Smooth muscle cell (in vitro differentiated cells): Measurements from ENCODE around the gene USP36. TPM values are rescaled to one million over a fixed set of nuclear protein-coding genes. Genes with fewer than 3 reads are reported as not detected.

Source experiments
- DNase-seq: peaks from one replicate; lab custom pipeline; 2025; ENCODE audit not compliant: unreplicated experiment; lab: John Stamatoyannopoulos, UW
- H2AFZ ChIP-seq: fragments of 200-600 bp; sonication (generic); 2 replicates; pipeline ENCODE4 v1.6.0; 2016; ENCODE audit warnings: antibody characterized with exemption, low read depth, mild to moderate bottlenecking
- H3F3A ChIP-seq: fragments of 200-600 bp; sonication (generic); 2 replicates; pipeline ENCODE4 v1.6.0; 2017; ENCODE audit warnings: antibody characterized with exemption, low read depth
- H3K27ac ChIP-seq: fragments of 200-600 bp; sonication (generic); 2 replicates; pipeline ENCODE4 v1.5.1; 2016; ENCODE audit warnings: low read depth, mild to moderate bottlenecking
- H3K27me3 ChIP-seq: fragments of 200-600 bp; sonication (generic); 2 replicates; pipeline ENCODE4 v1.6.1; 2016; ENCODE audit warnings: low read depth, mild to moderate bottlenecking
- H3K36me3 ChIP-seq: fragments of 200-600 bp; sonication (generic); 2 replicates; pipeline ENCODE4 v1.5.1; 2016; ENCODE audit warnings: low read depth
- H3K4me1 ChIP-seq: fragments of 200-600 bp; sonication (generic); 2 replicates; pipeline ENCODE4 v1.5.1; 2016; ENCODE audit warnings: low read depth
- H3K4me2 ChIP-seq: fragments of 200-600 bp; sonication (generic); 2 replicates; pipeline ENCODE4 v1.6.0; 2016; ENCODE audit warnings: mild to moderate bottlenecking
- H3K4me3 ChIP-seq: fragments of 200-600 bp; sonication (generic); 2 replicates; pipeline ENCODE4 v1.5.1; 2016; ENCODE audit warnings: mild to moderate bottlenecking
- H3K79me2 ChIP-seq: fragments of 200-600 bp; sonication (generic); 2 replicates; pipeline ENCODE4 v1.6.0; 2016; ENCODE audit warnings: low read depth, mild to moderate bottlenecking
- H3K9ac ChIP-seq: fragments of 200-600 bp; sonication (generic); 2 replicates; pipeline ENCODE4 v1.6.0; 2016; ENCODE audit warnings: low read depth
- H3K9me3 ChIP-seq: fragments of 200-600 bp; sonication (generic); replicated peaks from 2 replicates; pipeline ENCODE4 v1.5.1; 2016; ENCODE audit warnings: low read depth
- H4K20me1 ChIP-seq: fragments of 200-600 bp; sonication (generic); 2 replicates; pipeline ENCODE4 v1.6.0; 2016; ENCODE audit warnings: low read depth
- WGBS: methylation state at CpG from one replicate; pipeline ENCODE4 v1.1.7; 2016; ENCODE audit warnings: low lambda C conversion rate; 5-methylcytosine and 5-hydroxymethylcytosine counted together
- polyA plus RNA-seq: library from polyadenylated mRNA; unstranded; fragments of >200 nt; fragmentation: Nextera tagmentation; extraction: Ambion mirVana; gene quantifications from 2 replicates; pipeline ENCODE4 v1.2.1, GENCODE V29; 2016
- total RNA-seq: library from RNA; depleted of rRNA; stranded (reverse); fragments of >200 nt; gene quantifications from 2 replicates; pipeline ENCODE4 v1.2.3, GENCODE V29; 2014
- TF ChIP-seq, protein P1 (sequence below): fragments of 200-600 bp; sonication (generic); IDR thresholded peaks from 2 replicates; pipeline ENCODE4 v1.5.1; 2017; ENCODE audit warnings: borderline replicate concordance, mild to moderate bottlenecking, antibody characterized with exemption; ENCODE audit not compliant: insufficient read depth, poor library complexity, severe bottlenecking

The USP36 gene
- total and polyA plus RNA-seq, 2 experiments from 2014 or later: 17.6 to 29.0 TPM

DNA sequence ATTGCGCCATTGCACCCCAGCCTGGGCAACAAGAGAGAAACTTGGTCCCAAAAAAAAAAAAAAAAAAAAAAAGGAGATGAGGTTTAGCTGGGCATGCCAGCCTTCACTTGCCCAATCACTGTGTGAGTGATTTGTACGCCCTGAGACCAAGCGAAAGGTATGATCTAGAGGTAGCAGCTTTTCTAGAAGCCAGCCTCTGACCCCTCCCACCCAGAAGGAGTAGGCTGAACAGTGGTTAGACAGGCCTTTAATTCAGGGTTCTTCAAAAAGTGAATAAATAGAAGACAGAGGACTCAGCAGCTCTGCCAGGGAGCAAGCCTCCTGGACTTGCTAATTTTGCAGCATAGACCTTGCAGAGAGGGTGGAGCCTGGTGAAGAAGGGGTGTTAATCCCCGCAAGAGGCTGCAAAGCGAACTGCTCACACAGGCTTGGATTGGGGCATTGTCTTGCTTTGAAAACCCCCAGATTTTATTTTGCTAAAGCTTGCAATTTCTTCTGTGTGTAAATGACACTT, 51.4 kb downstream of the USP36 start:
- Histone ChIP-seq H3K9ac (no peak overlapping the region), H3K36me3 (no peaks in the 10 kb centered on the region), H3K4me2 (no peak overlapping the region), H3K9me3 (no peaks in the 10 kb centered on the region), H4K20me1 (peaks cover 5% of the 10 kb centered on the region), H3K4me3 (no peak overlapping the region), H2AFZ (no peak overlapping the region), H3K4me1 (peaks cover 10% of the 10 kb centered on the region), H3F3A (peaks cover 8% of the 10 kb centered on the region), H3K27ac (no peak overlapping the region), H3K27me3 (no peaks in the 10 kb centered on the region), H3K79me2 (no peaks in the 10 kb centered on the region)
- DNase-seq: no peak
- WGBS: 95% methylated on average over 5 of the region's 5 CpGs
- TF ChIP-seq, protein P1, sequence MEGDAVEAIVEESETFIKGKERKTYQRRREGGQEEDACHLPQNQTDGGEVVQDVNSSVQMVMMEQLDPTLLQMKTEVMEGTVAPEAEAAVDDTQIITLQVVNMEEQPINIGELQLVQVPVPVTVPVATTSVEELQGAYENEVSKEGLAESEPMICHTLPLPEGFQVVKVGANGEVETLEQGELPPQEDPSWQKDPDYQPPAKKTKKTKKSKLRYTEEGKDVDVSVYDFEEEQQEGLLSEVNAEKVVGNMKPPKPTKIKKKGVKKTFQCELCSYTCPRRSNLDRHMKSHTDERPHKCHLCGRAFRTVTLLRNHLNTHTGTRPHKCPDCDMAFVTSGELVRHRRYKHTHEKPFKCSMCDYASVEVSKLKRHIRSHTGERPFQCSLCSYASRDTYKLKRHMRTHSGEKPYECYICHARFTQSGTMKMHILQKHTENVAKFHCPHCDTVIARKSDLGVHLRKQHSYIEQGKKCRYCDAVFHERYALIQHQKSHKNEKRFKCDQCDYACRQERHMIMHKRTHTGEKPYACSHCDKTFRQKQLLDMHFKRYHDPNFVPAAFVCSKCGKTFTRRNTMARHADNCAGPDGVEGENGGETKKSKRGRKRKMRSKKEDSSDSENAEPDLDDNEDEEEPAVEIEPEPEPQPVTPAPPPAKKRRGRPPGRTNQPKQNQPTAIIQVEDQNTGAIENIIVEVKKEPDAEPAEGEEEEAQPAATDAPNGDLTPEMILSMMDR: no peak

DNA sequence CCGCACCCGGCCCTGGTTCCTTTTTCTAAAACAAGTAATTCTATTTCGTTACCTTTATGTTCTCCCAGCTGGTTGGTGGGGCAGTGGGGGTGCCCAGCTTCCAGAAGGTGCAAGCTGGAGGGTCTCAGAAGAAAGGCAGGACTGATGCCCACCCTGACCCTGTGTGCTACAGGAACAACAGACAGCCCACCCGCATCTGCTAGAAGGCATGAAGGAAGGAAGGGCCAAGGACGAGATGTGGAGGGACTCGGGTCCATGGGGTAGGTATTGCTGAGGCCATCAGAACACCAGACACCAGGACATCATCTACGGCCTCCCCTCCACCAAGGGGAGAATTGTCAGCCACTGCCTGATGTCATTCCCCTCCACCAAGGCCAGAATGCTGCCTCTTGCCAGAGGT, 52.2 kb downstream of the USP36 start:
- no peaks in the 10 kb centered on the region for H3K27me3 ChIP-seq
- no peak overlapping the region for H2AFZ ChIP-seq
- H3K9ac ChIP-seq: no peak overlapping the region
- H4K20me1 ChIP-seq: peaks cover 5% of the 10 kb centered on the region
- 86% methylated on average over 7 of the region's 7 CpGs for WGBS
- no peaks in the 10 kb centered on the region for H3K36me3 ChIP-seq
- H3K4me3 ChIP-seq: no peak overlapping the region
- H3K4me1 ChIP-seq: peaks cover 10% of the 10 kb centered on the region
- H3K27ac ChIP-seq: no peak overlapping the region
- H3K79me2 ChIP-seq: no peaks in the 10 kb centered on the region
- TF ChIP-seq, protein P1: no peak
- no peak overlapping the region for H3K4me2 ChIP-seq
- DNase-seq: no peak
- no peaks in the 10 kb centered on the region for H3K9me3 ChIP-seq
- H3F3A ChIP-seq: peaks cover 15% of the 10 kb centered on the region

DNA sequence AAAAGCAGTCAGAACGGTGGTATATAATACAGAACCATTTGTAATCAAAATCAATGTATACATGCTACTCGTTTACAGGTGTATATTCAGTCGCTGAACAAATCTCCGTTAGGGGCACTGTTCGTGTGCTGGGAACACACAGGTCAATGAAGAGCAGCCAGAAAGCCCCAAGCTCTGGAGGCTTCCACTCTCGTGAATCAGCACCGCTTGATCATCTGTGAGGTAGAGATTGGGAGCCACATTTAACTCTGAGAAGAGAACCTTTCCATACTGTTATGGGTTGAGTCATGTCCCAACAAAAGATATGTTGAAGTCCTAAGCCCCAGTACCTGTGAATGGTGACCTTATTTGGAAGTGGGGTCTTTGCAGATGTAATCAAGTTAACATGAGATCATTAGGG, 53.2 kb downstream of the USP36 start:
- peaks cover 15% of the 10 kb centered on the region for H3K4me1 ChIP-seq
- no peaks in the 10 kb centered on the region for H3K36me3 ChIP-seq
- H3K27me3 ChIP-seq: no peaks in the 10 kb centered on the region
- WGBS: 96% methylated on average over 7 of the region's 7 CpGs
- H3K9ac ChIP-seq: no peak overlapping the region
- DNase-seq: no peak
- H3F3A ChIP-seq: peaks cover 21% of the 10 kb centered on the region
- H4K20me1 ChIP-seq: peaks cover 5% of the 10 kb centered on the region
- no peak overlapping the region for H3K27ac ChIP-seq
- no peaks in the 10 kb centered on the region for H3K79me2 ChIP-seq
- no peak overlapping the region for H2AFZ ChIP-seq
- no peak overlapping the region for H3K4me2 ChIP-seq
- TF ChIP-seq, protein P1: no peak
- H3K4me3 ChIP-seq: no peak overlapping the region
- H3K9me3 ChIP-seq: no peaks in the 10 kb centered on the region

DNA sequence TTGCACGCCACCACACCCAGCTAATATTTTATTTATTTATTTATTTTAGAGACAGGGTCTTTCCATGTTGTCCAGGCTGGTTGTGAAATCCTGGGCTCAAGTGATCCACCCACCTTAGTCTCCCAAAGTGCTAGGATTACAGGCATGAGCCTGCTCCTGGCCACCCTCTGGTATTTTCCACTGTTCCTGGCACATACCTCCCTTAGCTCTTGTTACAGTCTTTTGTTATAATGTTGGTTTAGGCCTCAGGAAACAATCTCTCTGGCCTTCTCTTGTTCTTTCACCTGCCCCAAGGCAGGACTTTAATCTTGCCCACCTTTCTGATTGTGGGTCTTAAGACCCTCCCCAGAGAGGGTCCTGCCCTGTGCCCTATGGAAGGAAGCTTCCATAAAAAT, 55.0 kb downstream of the USP36 start:
- peaks cover 1% of the 10 kb centered on the region for H4K20me1 ChIP-seq
- H2AFZ ChIP-seq: no peak overlapping the region
- no peaks in the 10 kb centered on the region for H3K27me3 ChIP-seq
- DNase-seq: no peak
- no peak overlapping the region for H3K4me3 ChIP-seq
- no peaks in the 10 kb centered on the region for H3K9me3 ChIP-seq
- TF ChIP-seq, protein P1: no peak
- no peaks in the 10 kb centered on the region for H3K36me3 ChIP-seq
- no peak overlapping the region for H3K9ac ChIP-seq
- WGBS: 83% methylated on average over 1 of the region's 1 CpG
- peaks cover 15% of the 10 kb centered on the region for H3F3A ChIP-seq
- H3K4me1 ChIP-seq: peaks cover 5% of the 10 kb centered on the region
- peaks cover 13% of the 10 kb centered on the region for H3K79me2 ChIP-seq
- no peak overlapping the region for H3K27ac ChIP-seq
- H3K4me2 ChIP-seq: no peak overlapping the region
